ENCODE data around the gene GYS2. TPM values are rescaled to one million over a fixed set of nuclear protein-coding genes. Genes with fewer than 3 reads are reported as not detected.

Gene GYS2
- total and polyA plus RNA-seq, 8 donors = 0.33 TPM; not detected in 7

- 33 to 68% (median 53%) methylated on average over 1 of the region's 1 CpG for WGBS, 5 donors
- H3K27me3 ChIP-seq = no peaks in the 10 kb centered on the region
- peaks cover 42 to 86% (median 75%) of the 10 kb centered on the region in 4 donors for H3K36me3 ChIP-seq
- intact Hi-C loops (cut with DNase I; ENCODE audit: low total_unique reads) = no loop called here
- no peak for TF ChIP-seq POLR2A (IDR thresholded peaks at IDR 0.05)
- TF ChIP-seq CTCF (IDR thresholded peaks at IDR 0.05) = no peak
- TF ChIP-seq POLR2AphosphoS5 (IDR thresholded peaks at IDR 0.05) = no peak
- no peak for TF ChIP-seq EP300 (IDR thresholded peaks at IDR 0.05)
- no peak overlapping the region for H3K4me3 ChIP-seq
- peak in 1 of 2 donors; percentile 22 for DNase-seq
- H3K27ac ChIP-seq = peak overlapping the region in 3 of 5 donors; percentile 15 to 36 (median 18)
- peaks cover under 1 to 58% (median 26%) of the 10 kb centered on the region in 4 donors for H3K4me1 ChIP-seq
- no peaks in the 10 kb centered on the region for H3K9me3 ChIP-seq
These were observed 38.2 kb upstream of the GYS2 start for GRCh38 chr12:21642707-21643389.

DNA sequence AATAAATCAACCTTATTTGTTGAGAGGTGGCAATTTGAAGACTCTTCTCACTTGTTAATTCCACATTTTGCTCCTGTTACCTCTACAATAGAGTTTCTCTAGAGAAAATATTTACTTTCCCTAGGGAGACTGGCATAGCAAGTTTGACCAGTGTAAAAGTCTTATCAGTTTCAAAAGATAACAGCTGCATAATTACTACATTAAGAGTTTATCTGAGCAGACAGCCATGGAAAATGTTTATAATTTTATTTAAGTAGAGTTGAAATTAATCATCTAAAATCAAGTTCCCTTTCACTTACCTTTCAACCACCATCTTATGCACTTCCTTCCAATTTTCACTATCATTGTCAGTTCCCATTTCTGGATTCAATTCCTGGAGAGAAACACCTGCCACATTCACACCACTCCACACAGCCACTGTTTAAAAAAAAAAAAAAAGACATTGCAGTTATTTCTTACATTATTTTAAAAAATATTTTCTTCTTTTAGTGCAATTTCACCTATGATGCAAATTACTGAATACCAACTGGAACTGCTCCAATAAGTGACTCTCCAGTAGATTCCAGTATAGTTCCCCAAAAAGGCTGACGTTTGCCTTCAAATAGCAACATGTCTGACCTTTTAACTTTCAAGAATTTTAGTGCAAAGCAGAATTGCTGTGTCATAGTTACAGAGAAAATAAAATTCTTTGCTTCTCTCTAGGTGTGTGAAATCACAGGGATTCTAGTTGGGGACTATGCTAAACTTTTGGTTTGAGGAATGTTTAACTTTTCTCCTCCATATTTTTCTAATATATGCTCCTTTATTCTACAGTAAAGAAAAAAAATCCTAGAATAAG, 33.6 kb upstream of the GYS2 start:
- peak in 1 of 3 donors; percentile 9 for TF ChIP-seq POLR2AphosphoS5 (IDR thresholded peaks at IDR 0.05)
- no peak for TF ChIP-seq CTCF (IDR thresholded peaks at IDR 0.05)
- 24 to 32% (median 29%) methylated on average over 1 of the region's 1 CpG for WGBS, 5 donors
- intact Hi-C loops (cut with DNase I; ENCODE audit: low total_unique reads) = no loop called here
- no peaks in the 10 kb centered on the region for H3K27me3 ChIP-seq
- peak in 1 of 2 donors; percentile 80 for DNase-seq
- H3K9me3 ChIP-seq = no peaks in the 10 kb centered on the region
- peaks cover 6 to 40% (median 21%) of the 10 kb centered on the region in 4 donors for H3K4me1 ChIP-seq
- H3K4me3 ChIP-seq = no peak overlapping the region
- H3K36me3 ChIP-seq = peaks cover 40 to 84% (median 81%) of the 10 kb centered on the region in 4 donors
- peak overlapping the region in 4 of 5 donors; percentile 48 to 66 (median 52) for H3K27ac ChIP-seq

DNA sequence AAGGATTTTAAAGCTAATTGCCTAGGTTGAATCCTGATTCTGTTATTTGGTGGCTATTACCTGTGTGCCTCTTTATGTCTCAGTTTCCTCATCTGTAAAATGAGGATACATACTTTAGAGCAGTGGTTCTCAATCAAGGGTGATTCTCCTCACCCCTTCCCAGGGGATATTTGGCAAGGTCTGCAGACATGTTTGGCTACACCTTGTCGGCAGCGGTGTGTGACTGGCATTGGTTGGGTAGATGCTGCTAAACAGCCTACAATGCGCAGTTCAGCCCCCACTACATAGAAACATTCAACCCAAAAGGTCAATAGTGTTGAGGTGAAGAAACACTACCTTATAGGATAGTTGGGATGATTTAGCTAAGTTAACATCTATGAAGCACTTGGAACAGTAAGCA, 29.6 kb upstream of the GYS2 start:
- DNase-seq = no peak
- WGBS, 5 donors = 96 to 100% (median 98%) methylated on average over 3 of the region's 3 CpGs
- intact Hi-C loops (cut with DNase I; ENCODE audit: low total_unique reads) = no loop called here
- H3K4me1 ChIP-seq = peaks cover 6 to 20% (median 9%) of the 10 kb centered on the region in 4 donors
- H3K4me3 ChIP-seq = no peak overlapping the region
- peaks cover 23 to 60% (median 52%) of the 10 kb centered on the region in 4 donors for H3K36me3 ChIP-seq
- H3K27me3 ChIP-seq = no peaks in the 10 kb centered on the region
- H3K27ac ChIP-seq = no peak overlapping the region
- TF ChIP-seq CTCF (IDR thresholded peaks at IDR 0.05) (no peak), POLR2A (IDR thresholded peaks at IDR 0.05) (no peak), EP300 (IDR thresholded peaks at IDR 0.05) (no peak), POLR2AphosphoS5 (IDR thresholded peaks at IDR 0.05) (no peak)
- no peaks in the 10 kb centered on the region for H3K9me3 ChIP-seq

GRCh38 chr12:21631367-21631766, 26.7 kb upstream of the GYS2 start:
- Histone ChIP-seq H3K4me1 (no peaks in the 10 kb centered on the region), H3K4me3 (no peak overlapping the region), H3K9me3 (no peaks in the 10 kb centered on the region), H3K36me3 (peaks cover 17 to 39% (median 31%) of the 10 kb centered on the region in 4 donors), H3K27me3 (no peaks in the 10 kb centered on the region), H3K27ac (no peak overlapping the region)
- no peak for DNase-seq
- intact Hi-C loops (cut with DNase I; ENCODE audit: low total_unique reads) = no loop called here
- TF ChIP-seq EP300 (IDR thresholded peaks at IDR 0.05) (no peak), POLR2A (IDR thresholded peaks at IDR 0.05) (no peak), CTCF (IDR thresholded peaks at IDR 0.05) (no peak), POLR2AphosphoS5 (IDR thresholded peaks at IDR 0.05) (no peak)
- WGBS, 5 donors = 22 to 42% (median 41%) methylated on average over 2 of the region's 2 CpGs
